Hematopoietic multipotent progenitor cell (in vitro differentiated cells): ENCODE measurements around the gene DGKD. TPM values are rescaled to one million over a fixed set of nuclear protein-coding genes. Genes with fewer than 3 reads are reported as not detected.

Experiments used
- small RNA-seq: library from RNA; depleted of rRNA; stranded (forward); fragments of <200 nt; gene quantifications from one replicate; pipeline ENCODE3, GENCODE V24; 2012
- total RNA-seq: library from RNA; depleted of rRNA; stranded (reverse); fragments of >200 nt; gene quantifications from one replicate; pipeline ENCODE4 v1.2.3, GENCODE V29; 2012

DGKD gene
- total RNA-seq, 1 donor, result 25.9 TPM

Small RNAs within 50 kb of the gene (small RNA-seq; reads per million reads assigned to genes)
- not detected for gene RF00019

Other genes with a start within 250 kb of the DGKD start
- gene ATG16L1, start 102.8 kb upstream of the DGKD start, total RNA-seq, result 11.3 TPM
- under 0.01 TPM for gene SAG, start 46.7 kb upstream of the DGKD start, total RNA-seq
- gene USP40, start 212.3 kb downstream of the DGKD start, total RNA-seq, result 13.2 TPM